ENCODE data around the gene KBTBD12. TPM values are rescaled to one million over a fixed set of nuclear protein-coding genes. Genes with fewer than 3 reads are reported as not detected.
"Not testable (repeated sequence)": the region's sequence is repeated elsewhere in the genome, so short reads cannot be mapped to it uniquely, and the experiment has no call there.

Gene KBTBD12
- total RNA-seq, 1 donor from 2014 or later = not detected

DNA sequence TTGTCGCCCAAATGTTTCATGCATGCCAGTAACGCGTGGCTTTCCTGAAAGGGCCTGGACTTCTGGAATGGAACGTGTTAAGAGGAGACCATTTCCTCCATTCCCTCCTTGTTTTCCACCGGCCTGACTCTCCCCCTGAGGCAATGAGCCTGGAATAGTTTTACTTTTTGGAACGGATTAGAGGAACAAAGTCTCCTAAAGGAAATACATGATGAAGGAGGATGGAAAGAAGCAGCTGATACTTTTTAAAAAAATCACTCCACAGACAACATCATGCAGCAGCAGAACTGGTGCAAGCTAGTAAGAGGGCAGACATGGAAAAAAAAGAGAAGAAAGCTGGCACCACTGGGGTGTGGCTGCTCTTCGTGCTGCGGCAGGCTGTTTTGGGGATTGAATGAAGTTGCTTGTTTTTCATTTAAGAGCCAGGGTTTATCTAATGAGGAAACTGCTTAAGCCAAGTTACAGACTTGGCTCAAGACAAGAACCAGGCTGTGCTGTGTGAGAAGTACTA is 3.6 kb upstream of the KBTBD12 start:
- Mint-ChIP-seq H3K27ac (ENCODE audit: unreplicated experiment) (peak overlapping the region; percentile 19), H3K27me3 (ENCODE audit: low read depth) (no peaks in the 10 kb centered on the region), H3K4me1 (ENCODE audit: low read depth) (peaks cover 18% of the 10 kb centered on the region), H3K9me3 (ENCODE audit: low read depth) (no peaks in the 10 kb centered on the region), H3K4me3 (ENCODE audit: unreplicated experiment) (no peak overlapping the region), H3K36me3 (ENCODE audit: low read depth) (no peaks in the 10 kb centered on the region)
- no peak for DNase-seq (ENCODE audit: low spot score)
- TF ChIP-seq, protein P1, sequence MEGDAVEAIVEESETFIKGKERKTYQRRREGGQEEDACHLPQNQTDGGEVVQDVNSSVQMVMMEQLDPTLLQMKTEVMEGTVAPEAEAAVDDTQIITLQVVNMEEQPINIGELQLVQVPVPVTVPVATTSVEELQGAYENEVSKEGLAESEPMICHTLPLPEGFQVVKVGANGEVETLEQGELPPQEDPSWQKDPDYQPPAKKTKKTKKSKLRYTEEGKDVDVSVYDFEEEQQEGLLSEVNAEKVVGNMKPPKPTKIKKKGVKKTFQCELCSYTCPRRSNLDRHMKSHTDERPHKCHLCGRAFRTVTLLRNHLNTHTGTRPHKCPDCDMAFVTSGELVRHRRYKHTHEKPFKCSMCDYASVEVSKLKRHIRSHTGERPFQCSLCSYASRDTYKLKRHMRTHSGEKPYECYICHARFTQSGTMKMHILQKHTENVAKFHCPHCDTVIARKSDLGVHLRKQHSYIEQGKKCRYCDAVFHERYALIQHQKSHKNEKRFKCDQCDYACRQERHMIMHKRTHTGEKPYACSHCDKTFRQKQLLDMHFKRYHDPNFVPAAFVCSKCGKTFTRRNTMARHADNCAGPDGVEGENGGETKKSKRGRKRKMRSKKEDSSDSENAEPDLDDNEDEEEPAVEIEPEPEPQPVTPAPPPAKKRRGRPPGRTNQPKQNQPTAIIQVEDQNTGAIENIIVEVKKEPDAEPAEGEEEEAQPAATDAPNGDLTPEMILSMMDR (IDR thresholded peaks at IDR 0.05) = no peak

DNA sequence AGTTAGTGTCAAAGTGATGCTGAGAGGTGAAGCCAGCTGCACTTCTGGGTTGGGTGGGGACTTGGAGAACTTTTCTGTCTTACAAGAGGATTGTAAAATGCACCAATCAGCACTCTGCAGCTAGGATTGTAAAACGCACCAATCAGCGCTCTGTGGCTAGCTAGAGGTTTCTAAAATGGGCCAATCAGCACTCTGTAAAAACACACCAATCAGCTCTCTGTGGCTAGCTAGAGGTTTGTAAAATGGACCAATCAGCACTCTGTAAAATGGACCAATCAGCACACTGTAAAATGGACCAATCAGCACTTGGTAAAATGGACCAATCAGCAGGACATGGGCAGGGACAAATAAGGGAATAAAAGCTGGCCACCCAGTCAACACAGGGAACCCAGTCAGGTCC is 1.2 kb upstream of the KBTBD12 start:
- H3K4me1 Mint-ChIP-seq (ENCODE audit: low read depth) = peaks cover 18% of the 10 kb centered on the region
- not testable (repeated sequence) for H3K36me3 Mint-ChIP-seq (ENCODE audit: low read depth); H3K27ac Mint-ChIP-seq (ENCODE audit: unreplicated experiment); H3K27me3 Mint-ChIP-seq (ENCODE audit: low read depth); DNase-seq (ENCODE audit: low spot score); H3K4me3 Mint-ChIP-seq (ENCODE audit: unreplicated experiment); H3K9me3 Mint-ChIP-seq (ENCODE audit: low read depth)

DNA sequence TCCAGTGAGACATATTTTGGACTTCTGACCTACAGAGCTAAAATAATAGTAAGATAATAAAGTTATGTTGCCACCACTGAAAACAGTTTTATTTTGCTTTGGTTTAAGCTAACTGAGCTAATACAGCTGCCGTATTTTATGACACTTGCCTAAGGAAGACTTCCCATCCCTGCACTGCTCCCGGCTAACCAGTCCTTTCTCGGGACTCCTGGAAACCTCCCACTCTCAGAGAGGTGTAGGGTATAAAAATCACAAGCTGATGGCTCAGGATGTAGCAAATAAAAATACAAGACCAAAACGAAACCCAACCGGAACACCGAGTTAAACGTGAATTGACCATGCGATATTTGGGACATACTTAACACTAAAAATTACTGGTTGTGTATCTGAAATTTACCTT is 448 bp upstream of the KBTBD12 start:
- Mint-ChIP-seq H3K36me3 (ENCODE audit: low read depth) (no peaks in the 10 kb centered on the region), H3K27ac (ENCODE audit: unreplicated experiment) (no peak overlapping the region), H3K27me3 (ENCODE audit: low read depth) (no peaks in the 10 kb centered on the region), H3K4me3 (ENCODE audit: unreplicated experiment) (no peak overlapping the region), H3K9me3 (ENCODE audit: low read depth) (no peaks in the 10 kb centered on the region), H3K4me1 (ENCODE audit: low read depth) (peaks cover 18% of the 10 kb centered on the region)
- TF ChIP-seq, protein P1 (IDR thresholded peaks at IDR 0.05) = no peak
- no peak for DNase-seq (ENCODE audit: low spot score)

- H3K36me3 Mint-ChIP-seq (ENCODE audit: low read depth) = no peaks in the 10 kb centered on the region
- no peaks in the 10 kb centered on the region for H3K9me3 Mint-ChIP-seq (ENCODE audit: low read depth)
- H3K4me3 Mint-ChIP-seq (ENCODE audit: unreplicated experiment) = no peak overlapping the region
- no peak for DNase-seq (ENCODE audit: low spot score)
- no peak overlapping the region for H3K27ac Mint-ChIP-seq (ENCODE audit: unreplicated experiment)
- H3K4me1 Mint-ChIP-seq (ENCODE audit: low read depth) = peaks cover 16% of the 10 kb centered on the region
- TF ChIP-seq, protein P1 (IDR thresholded peaks at IDR 0.05) = no peak
- no peaks in the 10 kb centered on the region for H3K27me3 Mint-ChIP-seq (ENCODE audit: low read depth)
These were observed 983 bp downstream of the KBTBD12 start for GRCh38 chr3:127915937-127916493.

- peaks cover 8% of the 10 kb centered on the region for H3K27me3 Mint-ChIP-seq (ENCODE audit: low read depth)
- DNase-seq (ENCODE audit: low spot score) = no peak
- no peak overlapping the region for H3K27ac Mint-ChIP-seq (ENCODE audit: unreplicated experiment)
- H3K9me3 Mint-ChIP-seq (ENCODE audit: low read depth) = no peaks in the 10 kb centered on the region
- TF ChIP-seq, protein P1 (IDR thresholded peaks at IDR 0.05) = no peak
- peaks cover 5% of the 10 kb centered on the region for H3K4me1 Mint-ChIP-seq (ENCODE audit: low read depth)
- H3K4me3 Mint-ChIP-seq (ENCODE audit: unreplicated experiment) = no peak overlapping the region
- no peaks in the 10 kb centered on the region for H3K36me3 Mint-ChIP-seq (ENCODE audit: low read depth)
These were observed 5.7 kb downstream of the KBTBD12 start for GRCh38 chr3:127920738-127921137.

GRCh38 chr3:127923611-127924010 is 8.6 kb downstream of the KBTBD12 start:
- no peaks in the 10 kb centered on the region for H3K36me3 Mint-ChIP-seq (ENCODE audit: low read depth)
- DNase-seq (ENCODE audit: low spot score) = no peak
- no peaks in the 10 kb centered on the region for H3K9me3 Mint-ChIP-seq (ENCODE audit: low read depth)
- no peak overlapping the region for H3K4me3 Mint-ChIP-seq (ENCODE audit: unreplicated experiment)
- H3K27me3 Mint-ChIP-seq (ENCODE audit: low read depth) = peaks cover 8% of the 10 kb centered on the region
- no peaks in the 10 kb centered on the region for H3K4me1 Mint-ChIP-seq (ENCODE audit: low read depth)
- TF ChIP-seq, protein P1 (IDR thresholded peaks at IDR 0.05) = no peak
- H3K27ac Mint-ChIP-seq (ENCODE audit: unreplicated experiment) = no peak overlapping the region

Data from chondrocyte (in vitro differentiated cells).